Natural killer cell (primary cell): ENCODE data around the gene ADGRG7. TPM values are rescaled to one million over a fixed set of nuclear protein-coding genes. Genes with fewer than 3 reads are reported as not detected.
A peak's percentile ranks its signal among the peaks of the same experiment; 100 is the strongest.

Experiments
- ATAC-seq, 3 donors: fragments of 150-1000 bp in 2 of 3; fragments of 200-7000 bp in 1 of 3; cut with Tn5 transposase; 1 replicate in 1 of 3; 2 replicates in 2 of 3; pipeline ENCODE4 v1.10.0; 2021; ENCODE audit warnings: mild to moderate bottlenecking in 2 of 3, moderate library complexity in 2 of 3
- DNase-seq, 2 donors: peaks; one replicate each; pipeline versions ENCODE4 v3.0.0 to v3.0.0-alpha.2; 2013 to 2021; ENCODE audit warnings: mixed read lengths in 1 of 2
- H3K27ac ChIP-seq: one replicate; pipeline ENCODE4 v1.5.1; 2013; ENCODE audit warnings: mild to moderate bottlenecking, low read length
- H3K27me3 ChIP-seq: one replicate; pipeline ENCODE4 v1.6.1; 2013; ENCODE audit warnings: low read length; ENCODE audit not compliant: control insufficient read depth, insufficient read depth
- H3K36me3 ChIP-seq: one replicate; pipeline ENCODE4 v1.6.1; 2013; ENCODE audit warnings: low read length; ENCODE audit not compliant: control insufficient read depth, insufficient read depth
- H3K4me1 ChIP-seq: one replicate; pipeline ENCODE4 v1.6.1; 2013; ENCODE audit warnings: low read length; ENCODE audit not compliant: control insufficient read depth, insufficient read depth
- H3K4me3 ChIP-seq: one replicate; pipeline ENCODE4 v1.5.1; 2013; ENCODE audit warnings: low read length
- H3K9me3 ChIP-seq: one replicate; pipeline ENCODE4 v1.6.1; 2013; ENCODE audit warnings: low read length; ENCODE audit not compliant: control insufficient read depth, insufficient read depth
- H3K27ac Mint-ChIP-seq, 2 donors: one replicate each; pipeline ENCODE4 v1.8.0; 2022; ENCODE audit warnings: mild to moderate bottlenecking in 2 of 2, mixed read lengths in 2 of 2, moderate library complexity in 1 of 2
- H3K27me3 Mint-ChIP-seq, 2 donors: one replicate each; pipeline ENCODE4 v1.8.0; 2022; ENCODE audit warnings: low read depth in 2 of 2, mixed read lengths in 2 of 2
- H3K36me3 Mint-ChIP-seq: one replicate; pipeline ENCODE4 v1.8.0; 2022; ENCODE audit warnings: mixed read lengths
- H3K4me1 Mint-ChIP-seq, 2 donors: one replicate each; pipeline ENCODE4 v1.8.0; 2022; ENCODE audit warnings: mixed read lengths in 2 of 2
- H3K4me3 Mint-ChIP-seq: one replicate; pipeline ENCODE4 v1.8.0; 2022; ENCODE audit warnings: mild to moderate bottlenecking, moderate library complexity, mixed read lengths
- H3K9me3 Mint-ChIP-seq, 2 donors: one replicate each; pipeline ENCODE4 v1.8.0; 2022; ENCODE audit warnings: mixed read lengths in 2 of 2
- WGBS: methylation state at CpG from one replicate; pipeline ENCODE4 v1.1.7; 2013; ENCODE audit warnings: missing lambda C conversion rate; ENCODE audit not compliant: insufficient coverage; 5-methylcytosine and 5-hydroxymethylcytosine counted together
- intact Hi-C: fragments of 100-400 bp; cut with micrococcal nuclease; formaldehyde crosslinking; loops from one replicate; pipeline ENCODE4 v1.14.2; 2022
- total RNA-seq, 4 donors: library from RNA; stranded (reverse); fragments of 120-200 nt in 1 of 4; gene quantifications; one replicate each; pipeline versions ENCODE4 v1.2.3 to v1.2.4, GENCODE V29; 2013 to 2022
- TF ChIP-seq, protein P1 (sequence below): fragments of 200-600 bp; IDR thresholded peaks from one replicate; pipeline ENCODE4 v1.8.0; 2022; ENCODE audit warnings: antibody characterized with exemption

The ADGRG7 gene
- total RNA-seq, 3 donors from 2014 or later (not counting 1 experiment from before 2014, with no cell fraction given) = not detected

DNA sequence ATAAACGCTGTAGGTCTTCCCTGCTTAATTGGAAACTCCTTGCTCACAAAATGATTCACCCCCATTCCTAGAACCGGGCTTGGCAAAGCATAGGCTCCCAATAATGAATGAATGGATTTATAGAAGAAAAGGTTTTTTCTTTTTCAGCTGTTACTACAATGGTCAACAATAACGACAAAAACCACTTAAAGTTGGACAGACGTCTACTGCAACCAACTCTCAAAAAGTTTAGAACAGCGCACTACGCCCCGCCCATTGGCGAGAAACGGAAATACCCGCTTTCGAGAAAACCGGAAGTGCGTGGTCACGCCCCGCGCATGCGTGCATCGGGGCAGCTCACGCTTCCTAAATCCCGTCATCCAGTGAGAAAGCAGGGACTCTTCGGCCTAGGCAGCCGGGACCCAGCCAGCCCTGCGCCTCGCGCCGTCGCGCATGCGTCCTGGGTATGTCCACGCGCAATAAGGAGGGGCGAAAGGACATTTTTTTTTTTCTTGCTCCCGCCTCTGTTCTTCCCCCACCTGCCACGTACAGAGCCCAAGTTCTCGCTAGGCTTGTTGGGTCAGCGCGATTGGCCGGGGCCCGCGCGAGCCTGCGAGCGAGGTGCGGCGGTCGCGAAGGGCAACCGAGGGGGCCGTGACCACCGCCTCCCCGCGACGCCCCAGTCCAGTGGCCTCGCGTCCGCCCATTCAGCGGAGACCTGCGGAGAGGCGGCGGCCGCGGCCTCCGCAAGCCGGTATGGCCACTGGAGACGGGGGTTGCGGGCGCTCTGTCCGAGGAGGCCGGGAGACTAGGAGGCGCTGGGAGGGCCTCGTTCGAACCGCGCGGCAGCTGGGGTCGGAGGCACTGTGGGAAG is 99.8 kb downstream of the ADGRG7 start, which contains the start of gene TFG:
TFG (plus strand) TSS at position 506 of the 853 bp plus-strand sequence. CDS start 4,192 bp downstream, outside the sequence.
- Mint-ChIP-seq H3K27ac (peak within 1 kb of the TSS; percentile 97 to 98), H3K4me3 (peak within 1 kb of the TSS; percentile 92), H3K9me3 (no peaks in the 10 kb centered on the region), H3K4me1 (peaks cover 37 to 46% of the 10 kb centered on the region in 2 donors), H3K36me3 (peaks cover 5% of the 10 kb centered on the region), H3K27me3 (peaks cover 17 to 28% of the 10 kb centered on the region in 2 donors)
- DNase-seq (peak; percentile 96 to 100), ATAC-seq (peak; percentile 89 to 97 (median 92))
- peak within 1 kb of the TSS; percentile 44 for H3K4me3 ChIP-seq
- no peaks in the 10 kb centered on the region for H3K9me3 ChIP-seq
- H3K36me3 ChIP-seq = peaks cover 2% of the 10 kb centered on the region
- H3K27me3 ChIP-seq = peaks cover 3% of the 10 kb centered on the region
- WGBS = under 1% methylated on average over 68 of the region's 76 CpGs
- intact Hi-C loops = loop anchor here (1.0 to 10.0 kb wide), 3 partner anchors 308 to 866 kb away; partner anchors contain the start of genes LNP1, PCNP, TBC1D23 and TOMM70
- TF ChIP-seq, protein P1, sequence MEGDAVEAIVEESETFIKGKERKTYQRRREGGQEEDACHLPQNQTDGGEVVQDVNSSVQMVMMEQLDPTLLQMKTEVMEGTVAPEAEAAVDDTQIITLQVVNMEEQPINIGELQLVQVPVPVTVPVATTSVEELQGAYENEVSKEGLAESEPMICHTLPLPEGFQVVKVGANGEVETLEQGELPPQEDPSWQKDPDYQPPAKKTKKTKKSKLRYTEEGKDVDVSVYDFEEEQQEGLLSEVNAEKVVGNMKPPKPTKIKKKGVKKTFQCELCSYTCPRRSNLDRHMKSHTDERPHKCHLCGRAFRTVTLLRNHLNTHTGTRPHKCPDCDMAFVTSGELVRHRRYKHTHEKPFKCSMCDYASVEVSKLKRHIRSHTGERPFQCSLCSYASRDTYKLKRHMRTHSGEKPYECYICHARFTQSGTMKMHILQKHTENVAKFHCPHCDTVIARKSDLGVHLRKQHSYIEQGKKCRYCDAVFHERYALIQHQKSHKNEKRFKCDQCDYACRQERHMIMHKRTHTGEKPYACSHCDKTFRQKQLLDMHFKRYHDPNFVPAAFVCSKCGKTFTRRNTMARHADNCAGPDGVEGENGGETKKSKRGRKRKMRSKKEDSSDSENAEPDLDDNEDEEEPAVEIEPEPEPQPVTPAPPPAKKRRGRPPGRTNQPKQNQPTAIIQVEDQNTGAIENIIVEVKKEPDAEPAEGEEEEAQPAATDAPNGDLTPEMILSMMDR = no peak
- peak within 1 kb of the TSS; percentile 84 for H3K27ac ChIP-seq
- peaks cover 19% of the 10 kb centered on the region for H3K4me1 ChIP-seq

DNA sequence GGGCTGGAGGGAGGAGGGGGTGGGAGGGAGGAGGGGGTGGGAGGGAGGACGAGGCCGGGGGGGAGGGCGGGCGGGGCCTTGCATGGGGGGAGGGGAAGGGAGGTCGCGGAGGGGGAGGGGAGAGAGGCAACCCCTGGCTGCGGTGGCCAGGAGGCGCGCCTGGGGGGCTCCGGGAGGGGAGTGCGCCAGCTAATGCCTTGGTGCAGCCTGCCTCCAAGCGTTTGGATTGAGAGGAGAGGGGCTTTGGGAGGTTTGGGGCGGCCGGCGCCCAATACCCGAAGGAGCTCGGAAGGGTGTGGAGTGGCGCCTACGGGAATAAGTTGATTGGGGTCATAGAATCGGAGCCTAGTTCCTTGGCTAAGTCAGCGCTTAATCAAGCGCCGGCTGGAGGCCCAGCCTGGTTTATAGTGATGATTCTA is 100.5 kb downstream of the ADGRG7 start:
- peaks cover 8% of the 10 kb centered on the region for H3K36me3 Mint-ChIP-seq
- DNase-seq (peak; percentile 32 to 64), ATAC-seq (no peak)
- Histone ChIP-seq H3K4me1 (peaks cover 19% of the 10 kb centered on the region), H3K4me3 (peak overlapping the region; percentile 44), H3K27me3 (peaks cover 3% of the 10 kb centered on the region), H3K36me3 (peaks cover 5% of the 10 kb centered on the region), H3K9me3 (no peaks in the 10 kb centered on the region), H3K27ac (peak overlapping the region; percentile 84)
- H3K27me3 Mint-ChIP-seq = peaks cover 17 to 22% of the 10 kb centered on the region in 2 donors
- H3K9me3 Mint-ChIP-seq = no peaks in the 10 kb centered on the region
- TF ChIP-seq, protein P1 = no peak
- H3K4me3 Mint-ChIP-seq = peak overlapping the region; percentile 92
- H3K4me1 Mint-ChIP-seq = peaks cover 40 to 49% of the 10 kb centered on the region in 2 donors
- intact Hi-C loops = loop anchor here (1.0 to 10.0 kb wide), 3 partner anchors 309 to 865 kb away; partner anchors contain the start of genes LNP1, PCNP, TBC1D23 and TOMM70
- H3K27ac Mint-ChIP-seq = peak overlapping the region; percentile 97 to 98
- under 1% methylated on average over 19 of the region's 23 CpGs for WGBS

DNA sequence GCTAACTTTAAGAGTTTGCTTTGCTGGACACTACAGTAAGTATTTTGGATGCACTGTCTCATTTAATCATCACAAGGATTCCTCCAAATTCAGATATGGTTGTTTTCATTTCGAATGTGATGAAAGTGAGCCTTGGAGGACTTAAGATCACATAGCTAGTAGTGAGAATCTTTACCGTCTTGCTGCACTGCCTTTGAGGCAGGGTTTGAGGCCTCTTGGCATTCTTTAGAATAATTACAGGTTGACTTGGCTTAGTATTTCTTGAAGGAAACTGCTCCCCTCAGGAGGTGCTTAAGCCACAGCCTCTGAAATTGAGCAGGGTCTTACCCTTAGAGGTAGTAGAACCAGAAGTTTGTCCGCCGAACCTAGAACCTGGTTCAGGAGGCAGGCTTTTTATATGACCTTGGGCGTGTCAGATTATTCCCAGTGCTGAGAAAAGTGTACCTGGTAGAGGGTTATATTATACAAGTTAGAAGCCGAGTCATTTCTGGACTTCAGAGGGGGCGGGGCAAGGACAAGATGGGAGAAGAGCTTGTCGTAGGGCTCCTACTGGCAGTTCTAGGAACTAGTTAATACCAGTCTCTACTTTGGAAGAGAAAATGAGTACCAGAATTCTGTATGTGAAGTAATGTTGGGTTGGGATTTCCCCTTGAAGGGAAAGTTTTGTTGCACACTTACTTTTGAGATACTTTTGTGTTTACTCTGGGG is 101.0 kb downstream of the ADGRG7 start:
- no peaks in the 10 kb centered on the region for H3K9me3 Mint-ChIP-seq
- intact Hi-C loops = no loop called here

More for the DNA sequence above, 101.0 kb downstream of the ADGRG7 start:
- peak overlapping the region; percentile 44 for H3K4me3 ChIP-seq
- no peaks in the 10 kb centered on the region for H3K9me3 ChIP-seq
- Mint-ChIP-seq H3K27ac (peak overlapping the region; percentile 97 to 98), H3K4me1 (peaks cover 46 to 55% of the 10 kb centered on the region in 2 donors), H3K36me3 (peaks cover 14% of the 10 kb centered on the region), H3K4me3 (peak overlapping the region; percentile 92), H3K27me3 (peaks cover 13 to 16% of the 10 kb centered on the region in 2 donors)
- peaks cover 10% of the 10 kb centered on the region for H3K36me3 ChIP-seq
- 34% methylated on average over 8 of the region's 8 CpGs for WGBS
- H3K4me1 ChIP-seq = peaks cover 19% of the 10 kb centered on the region
- peak in 1 of 2 donors; percentile 74 for DNase-seq
- TF ChIP-seq, protein P1 = no peak
- H3K27me3 ChIP-seq = peaks cover 3% of the 10 kb centered on the region
- ATAC-seq = peak in 1 of 3 donors; percentile 20
- H3K27ac ChIP-seq = peak overlapping the region; percentile 84
